ENCODE data around the gene SCO2.

Gene SCO2

GRCh38 chr22:50567721-50568252, 42.4 kb upstream of the SCO2 start:
- TF ChIP-seq CTCF (IDR thresholded peaks at IDR 0.05; ENCODE audit: low read length) (no peak), EZH2 (IDR thresholded peaks at IDR 0.05; ENCODE audit: borderline replicate concordance, low read length) (no peak)
- Histone ChIP-seq H3K9me2 (ENCODE audit: low read depth, low read length) (no peaks in the 10 kb centered on the region), H3K4me3 (ENCODE audit: low read depth, low read length, poor library complexity, severe bottlenecking) (no peak overlapping the region), H3K27me3 (ENCODE audit: insufficient read depth, low read length) (no peaks in the 10 kb centered on the region), H3K9ac (ENCODE audit: low read length) (no peak overlapping the region), H2AFZ (ENCODE audit: low read length) (no peak overlapping the region), H4K20me1 (ENCODE audit: insufficient read depth, low read length) (no peaks in the 10 kb centered on the region), H3K9me3 (ENCODE audit: low read length) (no peaks in the 10 kb centered on the region), H3K36me3 (ENCODE audit: insufficient read depth, low read length) (peaks cover 54% of the 10 kb centered on the region), H3F3A (ENCODE audit: insufficient read depth, low read length) (no peaks in the 10 kb centered on the region), H3K27ac (ENCODE audit: low read depth, low read length, poor library complexity, severe bottlenecking) (no peak overlapping the region), H3K4me1 (ENCODE audit: insufficient read depth, low read length, severe bottlenecking) (peaks cover 13% of the 10 kb centered on the region), H3K4me2 (ENCODE audit: low read length) (no peak overlapping the region), H3K79me2 (ENCODE audit: insufficient read depth, low read length) (no peaks in the 10 kb centered on the region)

- Histone ChIP-seq H4K20me1 (ENCODE audit: insufficient read depth, low read length) (no peaks in the 10 kb centered on the region), H3K36me3 (ENCODE audit: insufficient read depth, low read length) (peaks cover 19% of the 10 kb centered on the region), H3K4me1 (ENCODE audit: insufficient read depth, low read length, severe bottlenecking) (peaks cover 7% of the 10 kb centered on the region), H3K9me2 (ENCODE audit: low read depth, low read length) (no peaks in the 10 kb centered on the region), H3K27ac (ENCODE audit: low read depth, low read length, poor library complexity, severe bottlenecking) (no peak overlapping the region), H3K4me3 (ENCODE audit: low read depth, low read length, poor library complexity, severe bottlenecking) (no peak overlapping the region), H3K9me3 (ENCODE audit: low read length) (no peaks in the 10 kb centered on the region), H3K79me2 (ENCODE audit: insufficient read depth, low read length) (no peaks in the 10 kb centered on the region), H3K9ac (ENCODE audit: low read length) (no peak overlapping the region), H2AFZ (ENCODE audit: low read length) (no peak overlapping the region), H3F3A (ENCODE audit: insufficient read depth, low read length) (no peaks in the 10 kb centered on the region), H3K27me3 (ENCODE audit: insufficient read depth, low read length) (peaks cover 5% of the 10 kb centered on the region; the same call in 1 of the 2 replicates), H3K4me2 (ENCODE audit: low read length) (no peak overlapping the region)
- no peak for TF ChIP-seq CTCF (IDR thresholded peaks at IDR 0.05; ENCODE audit: low read length)
Measured at GRCh38 chr22:50564289-50564688, 38.9 kb upstream of the SCO2 start.

- TF ChIP-seq EZH2 (IDR thresholded peaks at IDR 0.05; ENCODE audit: borderline replicate concordance, low read length), result no peak
- TF ChIP-seq CTCF (IDR thresholded peaks at IDR 0.05; ENCODE audit: low read length), result no peak
- Histone ChIP-seq H3K4me1 (ENCODE audit: insufficient read depth, low read length, severe bottlenecking) (peaks cover 7% of the 10 kb centered on the region), H2AFZ (ENCODE audit: low read length) (no peak overlapping the region)
Measured at GRCh38 chr22:50563413-50564160, 38.2 kb upstream of the SCO2 start.

More at GRCh38 chr22:50563413-50564160, 38.2 kb upstream of the SCO2 start:
- Histone ChIP-seq H3K9me3 (ENCODE audit: low read length) (no peaks in the 10 kb centered on the region), H3K27me3 (ENCODE audit: insufficient read depth, low read length) (peaks cover 5% of the 10 kb centered on the region; the same call in 1 of the 2 replicates), H3K79me2 (ENCODE audit: insufficient read depth, low read length) (no peaks in the 10 kb centered on the region), H3K4me3 (ENCODE audit: low read depth, low read length, poor library complexity, severe bottlenecking) (peak overlapping the region; percentile 63), H4K20me1 (ENCODE audit: insufficient read depth, low read length) (no peaks in the 10 kb centered on the region), H3K36me3 (ENCODE audit: insufficient read depth, low read length) (peaks cover 13% of the 10 kb centered on the region), H3F3A (ENCODE audit: insufficient read depth, low read length) (no peaks in the 10 kb centered on the region), H3K4me2 (ENCODE audit: low read length) (peak overlapping the region; percentile 89), H3K27ac (ENCODE audit: low read depth, low read length, poor library complexity, severe bottlenecking) (no peak overlapping the region), H3K9ac (ENCODE audit: low read length) (peak overlapping the region; percentile 51), H3K9me2 (ENCODE audit: low read depth, low read length) (no peaks in the 10 kb centered on the region)

Data from OCI-LY1 (cell line).